PFSK-1 (cell line): ENCODE measurements around the gene APOBEC3B.

Experiments used
- FOXP2 ChIP-seq: optimal IDR thresholded peaks from 2 replicates; pipeline ENCODE3; 2011; ENCODE audit warnings: borderline replicate concordance, control low read depth, inconsistent platforms; ENCODE audit not compliant: insufficient read depth; ENCODE audit errors: extremely low read length, extremely low read depth
- POLR2AphosphoS5 ChIP-seq: IDR thresholded peaks from 2 replicates; pipeline ENCODE4 v1.6.1; 2012; ENCODE audit warnings: low read depth, mild to moderate bottlenecking, control low read depth, low read length, moderate library complexity
- REST ChIP-seq, 2 experiments: IDR thresholded peaks; 2 replicates each; pipeline versions ENCODE4 v1.6.1 to v1.8.0; 2011 to 2012; ENCODE audit warnings: low read depth in 2 of 2, low read length in 2 of 2, control low read depth in 1 of 2, inconsistent platforms in 1 of 2, mild to moderate bottlenecking in 1 of 2, moderate library complexity in 1 of 2; ENCODE audit not compliant: insufficient read depth in 1 of 2
- SIN3A ChIP-seq: IDR thresholded peaks from 2 replicates; pipeline ENCODE4 v1.6.1; 2012; ENCODE audit warnings: mild to moderate bottlenecking, low read length, moderate library complexity, borderline replicate concordance; ENCODE audit not compliant: insufficient read depth
- TAF1 ChIP-seq: IDR thresholded peaks from 2 replicates; pipeline ENCODE4 v1.6.1; 2012; ENCODE audit warnings: low read length, control low read depth, borderline replicate concordance; ENCODE audit not compliant: insufficient read depth

APOBEC3B gene

GRCh38 chr22:38968801-38969200 lies 13.3 kb upstream of the APOBEC3B start:
- TF ChIP-seq REST (IDR thresholded peaks at IDR 0.05; ENCODE audit: insufficient read depth in 1 of 2, low read depth in 2 of 2, low read length in 2 of 2) (no peak), POLR2AphosphoS5 (no peak), FOXP2 (no peak), TAF1 (no peak), SIN3A (no peak)

- TF ChIP-seq POLR2AphosphoS5 (no peak), TAF1 (no peak), REST (IDR thresholded peaks at IDR 0.05; ENCODE audit: insufficient read depth in 1 of 2, low read depth in 2 of 2, low read length in 2 of 2) (no peak), SIN3A (no peak)
Observed at GRCh38 chr22:38970551-38970950, 11.6 kb upstream of the APOBEC3B start.

GRCh38 chr22:38971202-38971601 lies 10.9 kb upstream of the APOBEC3B start:
- TF ChIP-seq SIN3A (no peak), FOXP2 (no peak), TAF1 (no peak), REST (IDR thresholded peaks at IDR 0.05; ENCODE audit: insufficient read depth in 1 of 2, low read depth in 2 of 2, low read length in 2 of 2) (no peak), POLR2AphosphoS5 (no peak)

- TF ChIP-seq TAF1 (no peak), SIN3A (no peak), POLR2AphosphoS5 (no peak), FOXP2 (no peak), REST (IDR thresholded peaks at IDR 0.05; ENCODE audit: insufficient read depth in 1 of 2, low read depth in 2 of 2, low read length in 2 of 2) (no peak)
Observed at GRCh38 chr22:38971791-38972190, 10.4 kb upstream of the APOBEC3B start.

- TF ChIP-seq POLR2AphosphoS5 (no peak), TAF1 (no peak), SIN3A (no peak), REST (IDR thresholded peaks at IDR 0.05; ENCODE audit: insufficient read depth in 1 of 2, low read depth in 2 of 2, low read length in 2 of 2) (no peak), FOXP2 (no peak)
Observed at GRCh38 chr22:38972558-38972957, 9.6 kb upstream of the APOBEC3B start.
